HEK293 (cell line): ENCODE measurements around the gene C1orf167.

Experiments
- IKZF3 ChIP-seq: fragments of 450-650 bp; IDR thresholded peaks from 2 replicates; pipeline ENCODE4 v1.5.0; 2018; ENCODE audit warnings: missing biosample characterization, mild to moderate bottlenecking, missing genetic modification characterization, moderate library complexity
- ZNF645 ChIP-seq: fragments of 450-650 bp; formaldehyde crosslinking; IDR thresholded peaks from 2 replicates; pipeline ENCODE4; 2016; ENCODE audit warnings: missing biosample characterization, missing genetic modification characterization

GRCh38 chr1:11774753-11775152 is 12.8 kb downstream of the C1orf167 start:
- no peak for TF ChIP-seq ZNF645
- TF ChIP-seq IKZF3 (tag by site-specific recombination) = no peak
